ENCODE data around the gene HES6.

The HES6 gene

GRCh38 chr2:238202326-238203093 lies 37.3 kb downstream of the HES6 start:
- no peak for DNase-seq (ENCODE audit: low read depth in 3 of 3, low spot score in 1 of 3)

- DNase-seq (ENCODE audit: low read depth in 3 of 3, low spot score in 1 of 3) = no peak
Measured at GRCh38 chr2:238190445-238190844, 49.4 kb downstream of the HES6 start.
